ENCODE data around the gene SORCS2.

GRCh38 chr4:7399440-7400234, 207.3 kb downstream of the SORCS2 start:
- no peak for TF ChIP-seq CTCF (IDR thresholded peaks at IDR 0.05)
- no peak for TF ChIP-seq POLR2A (IDR thresholded peaks at IDR 0.05)

All from uterus (tissue), 2 donors.